ENCODE results near the gene COQ7.

COQ7 gene

DNA sequence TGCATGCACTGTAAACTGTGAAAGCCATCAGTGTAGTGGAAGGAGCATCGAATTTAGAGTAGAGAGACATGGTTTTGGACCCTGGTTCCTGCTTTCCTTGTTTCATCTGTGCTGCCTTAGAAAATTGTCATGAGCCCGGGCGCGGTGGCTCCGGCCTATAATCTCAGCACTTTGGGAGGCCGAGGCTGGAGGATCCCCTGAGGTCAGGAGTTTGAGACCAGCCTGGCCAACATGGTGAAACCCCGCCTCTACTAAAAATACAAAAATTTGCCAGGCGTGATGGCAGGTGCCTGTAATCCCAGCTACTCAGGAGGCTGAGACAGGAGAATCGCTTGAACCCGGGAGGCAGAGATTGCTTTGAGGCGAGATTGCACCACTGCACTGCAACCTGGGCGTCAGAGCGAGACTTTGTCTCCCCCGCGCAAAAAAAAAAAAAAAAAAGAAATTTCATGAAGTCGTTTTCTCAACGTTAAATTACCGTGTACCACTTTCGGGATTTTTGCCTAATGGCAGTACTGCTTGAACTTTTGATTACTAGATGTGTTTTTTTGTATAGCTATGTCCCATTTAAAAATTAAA lies 912 bp downstream of the COQ7 start:
- TF ChIP-seq, protein P1, sequence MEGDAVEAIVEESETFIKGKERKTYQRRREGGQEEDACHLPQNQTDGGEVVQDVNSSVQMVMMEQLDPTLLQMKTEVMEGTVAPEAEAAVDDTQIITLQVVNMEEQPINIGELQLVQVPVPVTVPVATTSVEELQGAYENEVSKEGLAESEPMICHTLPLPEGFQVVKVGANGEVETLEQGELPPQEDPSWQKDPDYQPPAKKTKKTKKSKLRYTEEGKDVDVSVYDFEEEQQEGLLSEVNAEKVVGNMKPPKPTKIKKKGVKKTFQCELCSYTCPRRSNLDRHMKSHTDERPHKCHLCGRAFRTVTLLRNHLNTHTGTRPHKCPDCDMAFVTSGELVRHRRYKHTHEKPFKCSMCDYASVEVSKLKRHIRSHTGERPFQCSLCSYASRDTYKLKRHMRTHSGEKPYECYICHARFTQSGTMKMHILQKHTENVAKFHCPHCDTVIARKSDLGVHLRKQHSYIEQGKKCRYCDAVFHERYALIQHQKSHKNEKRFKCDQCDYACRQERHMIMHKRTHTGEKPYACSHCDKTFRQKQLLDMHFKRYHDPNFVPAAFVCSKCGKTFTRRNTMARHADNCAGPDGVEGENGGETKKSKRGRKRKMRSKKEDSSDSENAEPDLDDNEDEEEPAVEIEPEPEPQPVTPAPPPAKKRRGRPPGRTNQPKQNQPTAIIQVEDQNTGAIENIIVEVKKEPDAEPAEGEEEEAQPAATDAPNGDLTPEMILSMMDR (IDR thresholded peaks at IDR 0.05; ENCODE audit: low read depth, low read length) = no peak
- no peak for DNase-seq
- Histone ChIP-seq H3K36me3 (peaks cover 8% of the 10 kb centered on the region; the same call in 1 of the 2 replicates), H3K27me3 (no peaks in the 10 kb centered on the region), H3K9me3 (no peaks in the 10 kb centered on the region), H3K4me1 (no peaks in the 10 kb centered on the region; the same call in 1 of the 2 replicates), H3K4me3 (ENCODE audit: low read depth, low read length) (peak overlapping the region; percentile 95)

DNA sequence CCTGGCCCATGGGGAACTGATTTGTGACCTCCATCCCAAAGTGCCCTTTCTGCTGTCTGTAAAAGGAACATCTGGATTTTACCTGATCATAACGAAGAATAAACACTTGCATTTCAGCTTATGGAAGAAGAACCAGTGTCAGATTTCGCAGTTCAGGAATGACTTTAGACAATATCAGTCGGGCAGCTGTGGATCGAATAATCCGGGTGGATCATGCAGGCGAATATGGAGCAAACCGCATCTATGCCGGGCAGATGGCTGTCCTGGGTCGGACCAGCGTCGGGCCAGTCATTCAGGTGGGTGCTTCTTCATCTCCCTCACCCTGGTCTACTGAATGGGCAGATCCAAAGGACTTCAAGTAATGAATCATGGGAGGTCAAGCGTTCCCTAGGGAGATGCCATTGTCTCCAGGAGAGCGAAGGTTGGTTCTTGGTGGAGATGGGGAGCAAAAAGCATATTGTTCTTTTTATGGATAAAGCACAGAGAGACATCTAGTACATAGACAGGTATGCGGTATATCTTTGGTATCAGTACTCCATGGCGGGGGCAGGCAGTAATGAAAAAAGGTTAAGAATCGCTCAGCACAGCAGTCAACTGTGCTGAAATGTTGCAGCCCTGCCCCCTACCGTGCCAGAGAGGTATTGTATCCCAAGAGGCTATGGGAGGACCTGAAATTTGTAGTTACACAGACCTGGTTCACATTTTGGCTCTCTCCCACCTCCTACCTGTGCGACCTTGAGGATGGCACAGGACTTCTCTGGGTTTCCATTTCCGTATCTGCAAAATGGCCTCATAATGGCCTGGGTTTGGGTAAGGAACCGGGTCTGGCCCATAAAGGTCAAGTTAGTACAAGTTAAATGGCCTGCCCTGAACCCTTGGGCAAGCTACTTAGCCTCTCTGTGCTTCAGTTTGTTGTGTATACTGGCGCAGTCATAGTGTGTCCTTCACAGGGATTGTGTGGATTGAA lies 4.7 kb downstream of the COQ7 start:
- H3K27me3 ChIP-seq = no peaks in the 10 kb centered on the region
- no peaks in the 10 kb centered on the region for H3K9me3 ChIP-seq
- TF ChIP-seq, protein P1 (IDR thresholded peaks at IDR 0.05; ENCODE audit: low read depth, low read length) = peak; percentile 82
- H3K36me3 ChIP-seq = peaks cover 19% of the 10 kb centered on the region; the same call in 1 of the 2 replicates
- no peak overlapping the region for H3K4me3 ChIP-seq (ENCODE audit: low read depth, low read length)
- H3K4me1 ChIP-seq = no peaks in the 10 kb centered on the region
- peak; percentile 71 for DNase-seq

DNA sequence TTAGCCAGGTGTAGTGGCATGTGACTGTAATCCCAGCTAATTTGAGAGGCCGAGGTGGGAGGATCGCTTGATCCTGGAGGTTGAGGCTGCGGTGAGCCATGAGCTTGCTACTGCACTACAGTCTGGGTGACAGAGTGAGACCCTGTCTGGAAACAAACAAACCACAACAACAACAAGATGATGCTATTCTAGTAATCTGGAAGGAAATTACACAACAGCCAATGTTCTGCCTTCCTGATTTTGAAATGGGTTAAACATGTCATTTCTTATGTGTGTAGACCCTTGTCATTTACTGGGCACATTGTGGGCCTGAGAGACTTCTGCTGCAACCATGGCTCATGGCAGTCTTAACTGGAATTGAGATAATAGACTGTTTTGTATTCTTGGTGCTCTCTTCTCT lies 5.9 kb downstream of the COQ7 start:
- TF ChIP-seq, protein P1 (IDR thresholded peaks at IDR 0.05; ENCODE audit: low read depth, low read length) = no peak
- no peak for DNase-seq
- Histone ChIP-seq H3K36me3 (peaks cover 19% of the 10 kb centered on the region; the same call in 1 of the 2 replicates), H3K4me1 (no peaks in the 10 kb centered on the region), H3K27me3 (no peaks in the 10 kb centered on the region), H3K9me3 (no peaks in the 10 kb centered on the region), H3K4me3 (ENCODE audit: low read depth, low read length) (no peak overlapping the region)

DNA sequence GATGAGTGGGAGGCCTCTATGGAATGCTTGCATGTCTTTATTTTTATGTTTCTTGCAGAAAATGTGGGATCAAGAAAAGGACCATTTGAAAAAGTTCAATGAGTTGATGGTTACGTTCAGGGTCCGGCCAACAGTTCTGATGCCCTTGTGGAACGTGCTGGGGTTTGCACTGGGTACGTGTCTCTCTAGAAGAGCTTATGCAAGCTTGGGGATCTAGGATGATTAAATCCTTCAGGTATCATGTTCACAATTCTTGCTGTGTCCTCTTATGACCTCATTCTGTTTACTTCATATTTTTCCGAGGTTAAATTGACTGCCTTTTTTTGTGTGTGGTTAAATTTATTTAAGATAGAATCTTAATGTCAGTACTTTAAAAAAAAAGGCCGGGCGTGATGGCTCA lies 6.4 kb downstream of the COQ7 start:
- no peak for DNase-seq
- Histone ChIP-seq H3K27me3 (no peaks in the 10 kb centered on the region), H3K4me3 (ENCODE audit: low read depth, low read length) (no peak overlapping the region), H3K9me3 (no peaks in the 10 kb centered on the region), H3K36me3 (peaks cover 24% of the 10 kb centered on the region), H3K4me1 (no peaks in the 10 kb centered on the region)
- TF ChIP-seq, protein P1 (IDR thresholded peaks at IDR 0.05; ENCODE audit: low read depth, low read length) = no peak

DNA sequence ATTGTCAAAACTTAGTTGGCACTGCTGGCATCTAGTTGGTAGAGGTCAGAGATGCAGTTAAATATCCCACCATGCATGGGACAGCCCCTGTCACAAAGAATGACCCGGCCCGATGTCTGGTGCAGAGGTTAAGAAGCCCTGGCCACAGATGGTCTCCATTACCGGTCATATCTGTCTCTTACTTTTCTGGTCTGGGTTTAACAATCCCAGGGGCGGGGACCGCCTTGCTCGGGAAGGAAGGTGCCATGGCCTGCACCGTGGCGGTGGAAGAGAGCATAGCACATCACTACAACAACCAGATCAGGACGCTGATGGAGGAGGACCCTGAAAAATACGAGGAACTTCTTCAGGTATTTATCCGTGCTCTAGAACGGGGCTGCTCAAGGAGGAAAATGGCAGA lies 8.1 kb downstream of the COQ7 start:
- no peaks in the 10 kb centered on the region for H3K27me3 ChIP-seq
- H3K36me3 ChIP-seq = peaks cover 27% of the 10 kb centered on the region
- H3K4me1 ChIP-seq = no peaks in the 10 kb centered on the region
- TF ChIP-seq, protein P1 (IDR thresholded peaks at IDR 0.05; ENCODE audit: low read depth, low read length) = no peak
- no peak overlapping the region for H3K4me3 ChIP-seq (ENCODE audit: low read depth, low read length)
- no peaks in the 10 kb centered on the region for H3K9me3 ChIP-seq
- DNase-seq = no peak

DNA sequence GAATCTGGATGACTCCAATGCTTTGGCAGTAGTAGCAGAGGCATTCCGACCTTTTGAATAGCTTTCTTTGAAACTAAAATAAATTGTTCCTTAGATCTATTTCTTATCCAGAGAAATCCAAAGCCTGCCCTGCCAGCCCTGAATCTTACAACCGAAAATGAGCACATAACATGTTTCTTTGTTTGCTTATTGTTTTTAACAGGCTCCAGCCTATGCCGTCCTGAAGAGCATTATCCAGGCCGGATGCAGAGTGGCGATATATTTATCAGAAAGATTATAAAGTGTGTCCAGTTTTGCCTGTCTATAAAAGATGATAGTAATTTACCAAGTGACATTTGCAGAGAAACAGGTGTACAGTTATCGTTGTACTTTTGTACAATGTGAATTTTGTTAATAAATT lies 10.5 kb downstream of the COQ7 start:
- no peak for DNase-seq
- Histone ChIP-seq H3K27me3 (no peaks in the 10 kb centered on the region), H3K4me1 (no peaks in the 10 kb centered on the region), H3K4me3 (ENCODE audit: low read depth, low read length) (no peak overlapping the region), H3K9me3 (no peaks in the 10 kb centered on the region), H3K36me3 (peaks cover 20% of the 10 kb centered on the region)
- TF ChIP-seq, protein P1 (IDR thresholded peaks at IDR 0.05; ENCODE audit: low read depth, low read length) = no peak
